Measurements from ENCODE around the gene DMD. TPM values are rescaled to one million over a fixed set of nuclear protein-coding genes. Genes with fewer than 3 reads are reported as not detected.

The DMD gene
- polyA plus RNA-seq, 3 donors, result 0.23 TPM; not detected in 2

DNA sequence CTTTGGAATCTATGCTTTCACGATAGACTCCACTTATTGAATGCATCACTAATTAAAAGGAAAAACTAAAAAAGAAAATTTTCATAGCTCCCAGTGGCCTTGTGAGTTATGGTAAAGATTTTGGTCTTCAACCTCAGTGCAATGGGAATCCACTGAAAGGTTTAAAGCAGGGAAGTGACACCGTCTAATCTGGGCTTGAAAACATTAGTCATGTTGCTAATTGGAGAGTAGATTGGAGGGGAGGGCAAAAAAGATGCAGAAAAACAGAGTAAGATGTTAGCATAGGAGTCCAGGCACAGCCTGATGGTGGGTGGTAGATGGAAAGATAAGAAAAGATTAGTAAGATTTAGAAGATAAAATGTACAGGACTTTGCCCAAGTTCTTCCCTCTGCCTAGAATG, 1506.4 kb downstream of the DMD start:
- H3K27ac Mint-ChIP-seq, result no peak overlapping the region
- TF ChIP-seq, protein P1, sequence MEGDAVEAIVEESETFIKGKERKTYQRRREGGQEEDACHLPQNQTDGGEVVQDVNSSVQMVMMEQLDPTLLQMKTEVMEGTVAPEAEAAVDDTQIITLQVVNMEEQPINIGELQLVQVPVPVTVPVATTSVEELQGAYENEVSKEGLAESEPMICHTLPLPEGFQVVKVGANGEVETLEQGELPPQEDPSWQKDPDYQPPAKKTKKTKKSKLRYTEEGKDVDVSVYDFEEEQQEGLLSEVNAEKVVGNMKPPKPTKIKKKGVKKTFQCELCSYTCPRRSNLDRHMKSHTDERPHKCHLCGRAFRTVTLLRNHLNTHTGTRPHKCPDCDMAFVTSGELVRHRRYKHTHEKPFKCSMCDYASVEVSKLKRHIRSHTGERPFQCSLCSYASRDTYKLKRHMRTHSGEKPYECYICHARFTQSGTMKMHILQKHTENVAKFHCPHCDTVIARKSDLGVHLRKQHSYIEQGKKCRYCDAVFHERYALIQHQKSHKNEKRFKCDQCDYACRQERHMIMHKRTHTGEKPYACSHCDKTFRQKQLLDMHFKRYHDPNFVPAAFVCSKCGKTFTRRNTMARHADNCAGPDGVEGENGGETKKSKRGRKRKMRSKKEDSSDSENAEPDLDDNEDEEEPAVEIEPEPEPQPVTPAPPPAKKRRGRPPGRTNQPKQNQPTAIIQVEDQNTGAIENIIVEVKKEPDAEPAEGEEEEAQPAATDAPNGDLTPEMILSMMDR (IDR thresholded peaks at IDR 0.05), result no peak
- H3K9ac ChIP-seq (ENCODE audit: insufficient read depth, low read length, poor library complexity, severe bottlenecking), result no peak overlapping the region
- H3K4me3 Mint-ChIP-seq, result no peak overlapping the region
- no peaks in the 10 kb centered on the region for H3K36me3 ChIP-seq (replicated peaks in 1 of 2; ENCODE audit: control insufficient read depth in 1 of 2, insufficient read depth in 2 of 2, low read length in 2 of 2)
- 80% methylated on average over 1 of the region's 2 CpGs for WGBS (ENCODE audit: insufficient coverage)
- no peak overlapping the region for H2AFZ ChIP-seq (ENCODE audit: insufficient read depth, low read depth, low read length, poor library complexity, severe bottlenecking)
- H4K20me1 ChIP-seq (ENCODE audit: insufficient read depth, low read length), result no peaks in the 10 kb centered on the region
- no peak for DNase-seq
- no peaks in the 10 kb centered on the region for H3K9me3 ChIP-seq (replicated peaks in 1 of 2; ENCODE audit: control insufficient read depth in 1 of 2, insufficient read depth in 1 of 2, low read length in 2 of 2)
- H3K4me1 ChIP-seq (ENCODE audit: control insufficient read depth in 1 of 2, insufficient read depth in 2 of 2, low read length in 2 of 2), result no peaks in the 10 kb centered on the region
- no peak overlapping the region for H3K4me2 ChIP-seq (replicated peaks; ENCODE audit: extremely low read depth, low read length, poor library complexity, severe bottlenecking)
- H3K36me3 Mint-ChIP-seq, result no peaks in the 10 kb centered on the region
- H3K27me3 ChIP-seq (ENCODE audit: control insufficient read depth in 2 of 2, insufficient read depth in 2 of 2, low read length in 2 of 2), result no peaks in the 10 kb centered on the region
- H3K27me3 Mint-ChIP-seq (ENCODE audit: low read depth in 3 of 3), result no peaks in the 10 kb centered on the region
- H3K9me3 Mint-ChIP-seq, result no peaks in the 10 kb centered on the region
- no peaks in the 10 kb centered on the region for H3K4me1 Mint-ChIP-seq
- intact Hi-C loops (cut with micrococcal nuclease), result no loop called here
- no peak overlapping the region for H3K27ac ChIP-seq (ENCODE audit: low read depth in 1 of 2, low read length in 2 of 2)
- H3K79me2 ChIP-seq (ENCODE audit: insufficient read depth, low read length), result no peaks in the 10 kb centered on the region
- H3K4me3 ChIP-seq (replicated peaks in 1 of 3; ENCODE audit: low read depth in 2 of 3, low read length in 3 of 3), result no peak overlapping the region

DNA sequence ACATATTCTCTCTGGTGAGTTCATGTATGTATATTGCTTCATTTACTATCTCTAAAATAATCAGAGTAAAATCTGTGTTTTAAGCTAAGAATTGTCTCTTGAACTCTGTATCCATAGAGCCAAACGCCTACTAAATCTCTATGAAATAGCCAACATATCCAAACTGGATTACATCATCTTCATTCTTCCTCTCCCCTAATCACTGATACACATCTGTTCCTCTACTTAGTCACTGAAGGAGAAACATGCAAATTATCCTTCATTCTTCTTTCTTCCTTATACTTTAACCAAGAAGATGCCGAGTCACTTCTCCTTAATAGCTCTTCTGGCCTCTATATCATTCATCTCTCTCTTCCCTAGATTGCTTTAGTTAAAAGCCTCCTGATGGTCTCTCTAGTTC, 1509.1 kb downstream of the DMD start:
- Histone ChIP-seq H3K27ac (ENCODE audit: low read depth in 1 of 2, low read length in 2 of 2) (no peak overlapping the region), H2AFZ (ENCODE audit: insufficient read depth, low read depth, low read length, poor library complexity, severe bottlenecking) (no peak overlapping the region), H3K4me2 (replicated peaks; ENCODE audit: extremely low read depth, low read length, poor library complexity, severe bottlenecking) (no peak overlapping the region), H3K27me3 (ENCODE audit: control insufficient read depth in 2 of 2, insufficient read depth in 2 of 2, low read length in 2 of 2) (no peaks in the 10 kb centered on the region), H3K4me1 (ENCODE audit: control insufficient read depth in 1 of 2, insufficient read depth in 2 of 2, low read length in 2 of 2) (no peaks in the 10 kb centered on the region), H3K9me3 (replicated peaks in 1 of 2; ENCODE audit: control insufficient read depth in 1 of 2, insufficient read depth in 1 of 2, low read length in 2 of 2) (no peaks in the 10 kb centered on the region), H3K9ac (ENCODE audit: insufficient read depth, low read length, poor library complexity, severe bottlenecking) (no peak overlapping the region), H3K79me2 (ENCODE audit: insufficient read depth, low read length) (no peaks in the 10 kb centered on the region), H4K20me1 (ENCODE audit: insufficient read depth, low read length) (no peaks in the 10 kb centered on the region), H3K36me3 (replicated peaks in 1 of 2; ENCODE audit: control insufficient read depth in 1 of 2, insufficient read depth in 2 of 2, low read length in 2 of 2) (no peaks in the 10 kb centered on the region), H3K4me3 (replicated peaks in 1 of 3; ENCODE audit: low read depth in 2 of 3, low read length in 3 of 3) (no peak overlapping the region)
- no peak overlapping the region for H3K4me3 Mint-ChIP-seq
- no peaks in the 10 kb centered on the region for H3K4me1 Mint-ChIP-seq
- H3K9me3 Mint-ChIP-seq, result no peaks in the 10 kb centered on the region
- no peak overlapping the region for H3K27ac Mint-ChIP-seq
- H3K36me3 Mint-ChIP-seq, result no peaks in the 10 kb centered on the region
- intact Hi-C loops (cut with micrococcal nuclease), result no loop called here
- no peak for DNase-seq
- H3K27me3 Mint-ChIP-seq (ENCODE audit: low read depth in 3 of 3), result no peaks in the 10 kb centered on the region
- WGBS (ENCODE audit: insufficient coverage), result 100% methylated on average over 1 of the region's 2 CpGs
- TF ChIP-seq, protein P1 (IDR thresholded peaks at IDR 0.05), result no peak

Measured in CD14-positive monocyte (primary cell).